H9 (cell line): ENCODE data around the gene SETSIP. TPM values are rescaled to one million over a fixed set of nuclear protein-coding genes. Genes with fewer than 3 reads are reported as not detected.

Source experiments
- DNase-seq: peaks from one replicate; pipeline ENCODE4 v3.0.0-alpha.2; 2017
- H2AFZ ChIP-seq: one replicate; pipeline ENCODE4 v1.6.1; 2013; ENCODE audit warnings: mild to moderate bottlenecking, low read length, control low read depth, moderate library complexity
- H2AK5ac ChIP-seq: 2 replicates; pipeline ENCODE4 v1.6.1; 2013; ENCODE audit warnings: low read length, control low read depth, mixed read lengths; ENCODE audit not compliant: insufficient read length
- H2BK120ac ChIP-seq: one replicate; pipeline ENCODE4 v1.6.1; 2013; ENCODE audit warnings: low read depth, mild to moderate bottlenecking, low read length, control low read depth, inconsistent platforms; ENCODE audit not compliant: poor library complexity, severe bottlenecking
- H2BK12ac ChIP-seq: 2 replicates; pipeline ENCODE4 v1.6.1; 2013; ENCODE audit warnings: low read length, control low read depth, mixed read lengths, low read depth; ENCODE audit not compliant: insufficient read length
- H2BK15ac ChIP-seq: 2 replicates; pipeline ENCODE4 v1.6.1; 2013; ENCODE audit warnings: low read depth, low read length, control low read depth
- H2BK20ac ChIP-seq: one replicate; pipeline ENCODE4 v1.6.1; 2013; ENCODE audit warnings: low read depth, mild to moderate bottlenecking, low read length, control low read depth, inconsistent platforms; ENCODE audit not compliant: poor library complexity, severe bottlenecking
- H2BK5ac ChIP-seq: 2 replicates; pipeline ENCODE4 v1.6.1; 2013; ENCODE audit warnings: low read length, control low read depth, mixed read lengths; ENCODE audit not compliant: insufficient read length
- H3K14ac ChIP-seq: 2 replicates; pipeline ENCODE4 v1.6.1; 2013; ENCODE audit warnings: low read length, control low read depth; ENCODE audit not compliant: insufficient read depth
- H3K18ac ChIP-seq: 2 replicates; pipeline ENCODE4 v1.6.1; 2013; ENCODE audit warnings: low read depth, mild to moderate bottlenecking, mixed read lengths, low read length, control low read depth; ENCODE audit not compliant: insufficient read length
- H3K23ac ChIP-seq: 2 replicates; pipeline ENCODE4 v1.6.1; 2013; ENCODE audit warnings: low read length, control low read depth, mixed read lengths, low read depth; ENCODE audit not compliant: insufficient read length
- H3K23me2 ChIP-seq: 2 replicates; pipeline ENCODE4 v1.6.1; 2013; ENCODE audit warnings: low read depth, mild to moderate bottlenecking, mixed read lengths, low read length, control low read depth; ENCODE audit not compliant: insufficient read length, poor library complexity, severe bottlenecking
- H3K27ac ChIP-seq: 2 replicates; pipeline ENCODE4 v1.5.1; 2013; ENCODE audit warnings: low read length, control low read depth, mixed read lengths, low read depth; ENCODE audit not compliant: insufficient read length
- H3K27me3 ChIP-seq: 2 replicates; pipeline ENCODE4 v1.6.1; 2013; ENCODE audit warnings: low read length, control low read depth, inconsistent platforms; ENCODE audit not compliant: insufficient read depth
- H3K4ac ChIP-seq: 2 replicates; pipeline ENCODE4 v1.6.1; 2013; ENCODE audit warnings: low read depth, mild to moderate bottlenecking, control low read depth, inconsistent platforms, low read length, moderate library complexity
- H3K4me1 ChIP-seq: 2 replicates; pipeline ENCODE4 v1.6.1; 2013; ENCODE audit warnings: low read length, control low read depth, inconsistent platforms; ENCODE audit not compliant: insufficient read depth
- H3K4me2 ChIP-seq: 2 replicates; pipeline ENCODE4 v1.6.1; 2013; ENCODE audit warnings: low read length, control low read depth, mixed read lengths; ENCODE audit not compliant: insufficient read length, insufficient read depth
- H3K56ac ChIP-seq: 2 replicates; pipeline ENCODE4 v1.6.1; 2013; ENCODE audit warnings: low read depth, mild to moderate bottlenecking, mixed read lengths, low read length, control low read depth; ENCODE audit not compliant: insufficient read length
- H3K79me1 ChIP-seq: 2 replicates; pipeline ENCODE4 v1.6.1; 2013; ENCODE audit warnings: low read depth, mild to moderate bottlenecking, moderate library complexity, low read length, control low read depth, inconsistent platforms; ENCODE audit not compliant: insufficient read depth, poor library complexity, severe bottlenecking
- H3K79me2 ChIP-seq: 2 replicates; pipeline ENCODE4 v1.6.1; 2013; ENCODE audit warnings: low read length, control low read depth, inconsistent platforms; ENCODE audit not compliant: insufficient read depth
- H3K9ac ChIP-seq: 2 replicates; pipeline ENCODE4 v1.6.1; 2013; ENCODE audit warnings: low read length, control low read depth, mixed read lengths; ENCODE audit not compliant: insufficient read length; ENCODE audit errors: extremely low read depth
- H3K9me3 ChIP-seq: one replicate; pipeline ENCODE4 v1.6.1; 2013; ENCODE audit warnings: low read depth, low read length, inconsistent platforms; ENCODE audit not compliant: control insufficient read depth
- H3T11ph ChIP-seq: one replicate; pipeline ENCODE4 v1.6.1; 2013; ENCODE audit warnings: mild to moderate bottlenecking, low read length, control low read depth, inconsistent platforms
- H4K20me1 ChIP-seq: one replicate; pipeline ENCODE4 v1.6.1; 2013; ENCODE audit not compliant: control insufficient read depth, insufficient read length, insufficient read depth
- H4K5ac ChIP-seq: 2 replicates; pipeline ENCODE4 v1.6.1; 2013; ENCODE audit warnings: low read depth, mild to moderate bottlenecking, mixed read lengths, low read length, control low read depth; ENCODE audit not compliant: insufficient read length
- H4K8ac ChIP-seq: replicated peaks from 2 replicates; pipeline ENCODE4 v1.6.1; 2013; ENCODE audit warnings: low read length, control low read depth, mixed read lengths, low read depth; ENCODE audit not compliant: insufficient read length
- H4K91ac ChIP-seq: 2 replicates; pipeline ENCODE4 v1.6.1; 2013; ENCODE audit warnings: low read depth, mild to moderate bottlenecking, moderate library complexity, mixed read lengths, low read length, control low read depth; ENCODE audit not compliant: insufficient read length
- H3K27ac Mint-ChIP-seq, 3 experiments: 2 replicates in 2 of 3; 3 replicates in 1 of 3; pipeline ENCODE4 v1.8.0; 2020 to 2021; ENCODE audit warnings: mixed read lengths in 3 of 3, mild to moderate bottlenecking in 1 of 3, moderate library complexity in 1 of 3
- H3K27me3 Mint-ChIP-seq: 2 replicates; pipeline ENCODE4 v1.8.0; 2021; ENCODE audit warnings: low read depth, mild to moderate bottlenecking, moderate library complexity, mixed read lengths
- H3K36me3 Mint-ChIP-seq, 3 experiments: 2 replicates in 2 of 3; 3 replicates in 1 of 3; pipeline ENCODE4 v1.8.0; 2020 to 2021; ENCODE audit warnings: low read depth in 3 of 3, mixed read lengths in 3 of 3; ENCODE audit not compliant: insufficient read depth in 1 of 3
- H3K4me1 Mint-ChIP-seq, 2 experiments: 2 replicates each; pipeline ENCODE4 v1.8.0; 2020; ENCODE audit warnings: mixed read lengths in 2 of 2
- H3K4me3 Mint-ChIP-seq, 2 experiments: 2 replicates in 1 of 2; 3 replicates in 1 of 2; pipeline ENCODE4 v1.8.0; 2020 to 2021; ENCODE audit warnings: mild to moderate bottlenecking in 2 of 2, mixed read lengths in 2 of 2, moderate library complexity in 1 of 2
- H3K9me3 Mint-ChIP-seq, 2 experiments: 2 replicates in 1 of 2; 3 replicates in 1 of 2; pipeline ENCODE4 v1.8.0; 2020; ENCODE audit warnings: mild to moderate bottlenecking in 2 of 2, mixed read lengths in 2 of 2, moderate library complexity in 1 of 2
- CTCF ChIP-seq: fragments of 200-600 bp; sonication (generic); conservative IDR thresholded peaks from 3 replicates; pipeline ENCODE4 v1.8.0; 2021; ENCODE audit warnings: antibody characterized with exemption, mild to moderate bottlenecking
- WGBS: extraction: QIAGEN DNeasy Blood & Tissue Kit; methylation state at CpG from one replicate; pipeline ENCODE4 v1.1.7; 2013; ENCODE audit warnings: missing lambda C conversion rate, low lambda C conversion rate, mixed read lengths; ENCODE audit not compliant: insufficient read length; ENCODE audit errors: extremely low coverage; 5-methylcytosine and 5-hydroxymethylcytosine counted together
- total RNA-seq: library from RNA; stranded (reverse); gene quantifications from 2 replicates; pipeline ENCODE4 v1.2.1, GENCODE V29; 2021

SETSIP gene
- total RNA-seq, 1 experiment from 2014 or later: 0.35 TPM

- Histone ChIP-seq H3K9ac (no peak overlapping the region), H3K23ac (no peak overlapping the region), H4K20me1 (no peaks in the 10 kb centered on the region), H2BK120ac (no peak overlapping the region), H2AFZ (no peak overlapping the region), H2BK12ac (no peak overlapping the region), H3K9me3 (no peaks in the 10 kb centered on the region), H2AK5ac (no peak overlapping the region), H3K79me1 (no peaks in the 10 kb centered on the region), H3K4ac (no peak overlapping the region), H2BK15ac (no peak overlapping the region), H3K4me1 (no peaks in the 10 kb centered on the region), H3K18ac (no peak overlapping the region), H3K56ac (no peak overlapping the region), H3K27ac (no peak overlapping the region), H2BK20ac (no peak overlapping the region), H3K4me2 (no peak overlapping the region), H2BK5ac (no peak overlapping the region), H3T11ph (no peak overlapping the region), H3K23me2 (no peaks in the 10 kb centered on the region), H4K91ac (no peak overlapping the region), H3K14ac (no peak overlapping the region), H3K79me2 (no peaks in the 10 kb centered on the region), H3K27me3 (no peaks in the 10 kb centered on the region), H4K5ac (no peak overlapping the region), H4K8ac (no peak overlapping the region)
- no peaks in the 10 kb centered on the region for H3K36me3 Mint-ChIP-seq
- H3K9me3 Mint-ChIP-seq: no peaks in the 10 kb centered on the region
- TF ChIP-seq CTCF: no peak
- no CpG with 5 or more reads among the region's 2 CpGs for WGBS
- no peak for DNase-seq
- no peak overlapping the region for H3K27ac Mint-ChIP-seq
- H3K4me3 Mint-ChIP-seq: no peak overlapping the region
- no peaks in the 10 kb centered on the region for H3K4me1 Mint-ChIP-seq
- H3K27me3 Mint-ChIP-seq: no peaks in the 10 kb centered on the region
These were observed 29.3 kb downstream of the SETSIP start for GRCh38 chr1:92045766-92046495.
